ENCODE results near the gene CCDC68. TPM values are rescaled to one million over a fixed set of nuclear protein-coding genes. Genes with fewer than 3 reads are reported as not detected.

Gene CCDC68
- total RNA-seq, 1 donor from 2014 or later, result 0.33 TPM

DNA sequence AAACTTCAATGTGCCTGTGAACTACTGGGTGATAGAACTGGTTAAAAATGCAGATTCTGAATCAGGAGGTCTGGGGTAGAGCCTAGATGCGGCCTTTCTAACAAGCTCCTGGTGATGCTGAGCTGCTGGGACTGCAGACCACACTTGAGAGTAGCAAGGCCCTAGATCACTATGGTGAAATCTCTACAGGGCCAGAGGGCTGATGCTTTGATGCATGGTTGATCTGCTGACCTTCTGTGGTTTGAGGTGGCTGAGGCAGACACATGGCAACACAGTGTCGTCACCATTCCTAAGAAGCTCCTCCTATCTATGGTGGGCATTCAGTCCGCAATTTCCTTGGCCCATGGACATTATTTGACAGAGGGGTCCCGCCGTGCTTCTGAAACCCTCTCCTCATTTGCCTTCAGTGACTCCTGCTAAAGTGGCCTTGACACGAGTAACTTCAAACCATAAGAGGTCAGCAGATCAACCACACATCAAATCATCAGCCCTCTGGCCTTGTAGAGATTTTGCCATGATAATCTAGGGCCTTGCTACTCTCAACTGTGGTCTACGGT is 19.8 kb downstream of the CCDC68 start:
- POLR2A ChIA-PET, result no interaction called here
- no peaks in the 10 kb centered on the region for H3K4me1 Mint-ChIP-seq
- no peaks in the 10 kb centered on the region for H3K36me3 Mint-ChIP-seq (ENCODE audit: low read depth)
- H3K27ac Mint-ChIP-seq, result no peak overlapping the region
- DNase-seq (no peak), ATAC-seq (ENCODE audit: low read depth) (no peak)
- no peak for TF ChIP-seq CTCF (IDR thresholded peaks at IDR 0.05)
- no peaks in the 10 kb centered on the region for H3K9me3 Mint-ChIP-seq
- peaks cover 2% of the 10 kb centered on the region for H3K27me3 Mint-ChIP-seq
- CTCF ChIA-PET, result no interaction called here
- H3K4me3 Mint-ChIP-seq, result no peak overlapping the region
- intact Hi-C loops (cut with micrococcal nuclease), result no loop called here

- TF ChIP-seq CTCF (IDR thresholded peaks at IDR 0.05), result no peak
- H3K9me3 Mint-ChIP-seq, result no peaks in the 10 kb centered on the region
- peaks cover 2% of the 10 kb centered on the region for H3K27me3 Mint-ChIP-seq
- intact Hi-C loops (cut with micrococcal nuclease), result no loop called here
- ATAC-seq (ENCODE audit: low read depth) (no peak), DNase-seq (no peak)
- ChIA-PET CTCF (no interaction called here), POLR2A (no interaction called here)
- H3K4me1 Mint-ChIP-seq, result no peaks in the 10 kb centered on the region
- H3K4me3 Mint-ChIP-seq, result no peak overlapping the region
- H3K27ac Mint-ChIP-seq, result no peak overlapping the region
- H3K36me3 Mint-ChIP-seq (ENCODE audit: low read depth), result no peaks in the 10 kb centered on the region
Observed at GRCh38 chr18:54938506-54938905, 20.8 kb downstream of the CCDC68 start.

DNA sequence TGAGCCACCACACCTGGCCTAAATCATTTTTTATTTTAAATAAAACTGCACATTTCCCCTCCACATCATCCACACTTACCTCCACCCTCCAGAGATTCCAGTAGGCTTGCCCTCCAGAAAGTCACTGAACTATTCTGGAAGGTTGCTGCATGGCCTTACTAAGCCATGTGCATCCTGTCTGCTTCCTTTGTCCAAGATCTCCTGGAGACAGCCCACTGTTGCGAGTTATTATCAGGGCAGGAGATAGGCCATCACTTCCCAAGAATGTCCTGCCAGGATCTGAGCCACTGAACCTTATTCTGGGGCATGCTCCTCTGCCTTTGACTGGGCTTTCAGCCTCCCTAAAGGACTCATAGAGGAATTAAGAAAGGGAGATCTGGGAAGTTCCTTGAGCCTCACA is 26.8 kb downstream of the CCDC68 start:
- ChIA-PET CTCF (no interaction called here), POLR2A (no interaction called here)
- ATAC-seq (ENCODE audit: low read depth) (no peak), DNase-seq (no peak)
- intact Hi-C loops (cut with micrococcal nuclease), result no loop called here
- no peak for TF ChIP-seq CTCF (IDR thresholded peaks at IDR 0.05)
- no peaks in the 10 kb centered on the region for H3K9me3 Mint-ChIP-seq
- H3K4me1 Mint-ChIP-seq, result no peaks in the 10 kb centered on the region
- H3K4me3 Mint-ChIP-seq, result no peak overlapping the region
- no peaks in the 10 kb centered on the region for H3K36me3 Mint-ChIP-seq (ENCODE audit: low read depth)
- no peak overlapping the region for H3K27ac Mint-ChIP-seq
- H3K27me3 Mint-ChIP-seq, result peaks cover 4% of the 10 kb centered on the region

DNA sequence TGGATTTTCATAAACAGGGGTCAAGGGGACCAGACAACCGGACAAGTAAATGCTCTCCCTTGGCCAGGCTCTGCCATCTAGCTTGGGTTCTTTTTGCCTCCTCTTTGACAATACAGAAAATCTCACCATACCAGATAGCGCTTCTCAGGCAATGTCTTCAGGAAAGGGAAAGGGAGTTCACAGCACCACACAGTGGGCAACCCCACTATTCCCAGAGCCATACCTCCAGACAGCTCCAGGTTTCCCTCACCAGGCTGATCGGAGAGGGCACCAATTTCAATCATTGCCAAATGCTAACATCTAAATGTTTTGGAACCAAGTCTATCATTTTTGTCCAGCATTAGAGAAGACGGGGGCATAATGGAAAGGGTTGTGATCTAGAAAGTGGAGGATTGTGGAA is 28.1 kb downstream of the CCDC68 start:
- Mint-ChIP-seq H3K36me3 (ENCODE audit: low read depth) (no peaks in the 10 kb centered on the region), H3K27ac (no peak overlapping the region), H3K9me3 (no peaks in the 10 kb centered on the region), H3K4me1 (no peaks in the 10 kb centered on the region), H3K4me3 (no peak overlapping the region), H3K27me3 (peaks cover 1% of the 10 kb centered on the region)
- ATAC-seq (ENCODE audit: low read depth) (no peak), DNase-seq (no peak)
- intact Hi-C loops (cut with micrococcal nuclease), result no loop called here
- ChIA-PET POLR2A (no interaction called here), CTCF (no interaction called here)
- TF ChIP-seq CTCF (IDR thresholded peaks at IDR 0.05), result no peak

- Mint-ChIP-seq H3K27ac (no peak overlapping the region), H3K4me3 (no peak overlapping the region), H3K4me1 (no peaks in the 10 kb centered on the region), H3K27me3 (peaks cover 1% of the 10 kb centered on the region), H3K9me3 (no peaks in the 10 kb centered on the region), H3K36me3 (ENCODE audit: low read depth) (no peaks in the 10 kb centered on the region)
- no peak for TF ChIP-seq CTCF (IDR thresholded peaks at IDR 0.05)
- CTCF ChIA-PET, result no interaction called here
- POLR2A ChIA-PET, result no interaction called here
- no peak for DNase-seq
- ATAC-seq (ENCODE audit: low read depth), result no peak
- intact Hi-C loops (cut with micrococcal nuclease), result no loop called here
Observed at GRCh38 chr18:54928236-54928635, 31.0 kb downstream of the CCDC68 start.

Data from activated B cell treated with CpG ODN at 0.5 μM for 24 hours (primary cell).